HAP-1 (cell line): ENCODE data around the gene YDJC.
A peak's percentile ranks its signal among the peaks of the same experiment; 100 is the strongest.
"Not testable (repeated sequence)": the region's sequence is repeated elsewhere in the genome, so short reads cannot be mapped to it uniquely, and the experiment has no call there.

Experiments
- DNase-seq, 2 experiments: peaks; one replicate each; pipeline ENCODE4 v3.0.0-alpha.2; 2016 to 2020; ENCODE audit warnings: low spot score in 2 of 2
- H3K27me3 ChIP-seq: fragments of 250-450 bp; sonication (Bioruptor Pico); 2 replicates; pipeline ENCODE4 v1.5.1; 2020; ENCODE audit warnings: low read depth, mild to moderate bottlenecking, moderate library complexity
- H3K36me3 ChIP-seq: fragments of 250-450 bp; sonication (Bioruptor Pico); replicated peaks from 2 replicates; pipeline ENCODE4 v1.5.1; 2020; ENCODE audit warnings: mild to moderate bottlenecking
- H3K4me1 ChIP-seq: fragments of 250-450 bp; sonication (Bioruptor Pico); 2 replicates; pipeline ENCODE4 v1.5.1; 2020; ENCODE audit warnings: mild to moderate bottlenecking
- H3K4me3 ChIP-seq: fragments of 250-450 bp; sonication (Bioruptor Pico); 2 replicates; pipeline ENCODE4 v1.5.1; 2020; ENCODE audit warnings: mild to moderate bottlenecking, moderate library complexity
- H3K9me3 ChIP-seq: fragments of 250-450 bp; sonication (Bioruptor Pico); 2 replicates; pipeline ENCODE4 v1.5.1; 2020; ENCODE audit warnings: mild to moderate bottlenecking, moderate library complexity
- in situ Hi-C: fragments of 300-500 bp; cut with MboI; formaldehyde crosslinking; loops from 3 replicates; pipeline ENCODE4 v1.14.3; 2020; ENCODE audit warnings: low sequenced_read_pairs, inconsistent platforms, mixed read lengths

The YDJC gene

GRCh38 chr22:21661991-21662390 is 32.2 kb upstream of the YDJC start:
- in situ Hi-C loops = loop anchor here (10.0 kb wide), 1 partner anchor 647 kb away; the partner anchor contains the start of gene P2RX6
- no peak for DNase-seq

GRCh38 chr22:21660904-21661303 is 31.1 kb upstream of the YDJC start:
- Histone ChIP-seq H3K4me1 (peaks cover 10% of the 10 kb centered on the region), H3K27me3 (no peaks in the 10 kb centered on the region), H3K9me3 (no peaks in the 10 kb centered on the region), H3K4me3 (no peak overlapping the region), H3K36me3 (peaks cover 2% of the 10 kb centered on the region; the same call in 1 of the 2 replicates)
- in situ Hi-C loops = loop anchor here (10.0 kb wide), 1 partner anchor 646 kb away; the partner anchor contains the start of gene P2RX6
- DNase-seq = no peak

More at GRCh38 chr22:21661991-21662390, 32.2 kb upstream of the YDJC start:
- Histone ChIP-seq H3K9me3 (no peaks in the 10 kb centered on the region), H3K27me3 (no peaks in the 10 kb centered on the region), H3K4me1 (peaks cover 8% of the 10 kb centered on the region), H3K4me3 (no peak overlapping the region), H3K36me3 (peaks cover under 1% of the 10 kb centered on the region; the same call in 1 of the 2 replicates)

GRCh38 chr22:21659864-21660525 is 30.2 kb upstream of the YDJC start:
- in situ Hi-C loops = loop anchor here (5.0 to 10.0 kb wide), 2 partner anchors 58 to 645 kb away; partner anchors contain the start of gene P2RX6
- Histone ChIP-seq H3K4me3 (no peak overlapping the region), H3K4me1 (peaks cover 10% of the 10 kb centered on the region), H3K36me3 (peaks cover 6% of the 10 kb centered on the region), H3K27me3 (no peaks in the 10 kb centered on the region), H3K9me3 (no peaks in the 10 kb centered on the region)
- DNase-seq = no peak

GRCh38 chr22:21657360-21658032 is 27.7 kb upstream of the YDJC start:
- Histone ChIP-seq H3K27me3 (no peaks in the 10 kb centered on the region), H3K4me3 (peak overlapping the region; percentile 43), H3K9me3 (no peaks in the 10 kb centered on the region), H3K4me1 (peaks cover 16% of the 10 kb centered on the region), H3K36me3 (peaks cover 27% of the 10 kb centered on the region)
- in situ Hi-C loops = loop anchor here (5.0 kb wide), 1 partner anchor 55 kb away; no protein-coding TSS in a partner anchor
- peak; percentile 78 to 91 for DNase-seq

- in situ Hi-C loops = loop anchor here (5.0 kb wide), 1 partner anchor 55 kb away; no protein-coding TSS in a partner anchor
- peak overlapping the region; percentile 43 for H3K4me3 ChIP-seq
- DNase-seq = no peak
Observed at GRCh38 chr22:21657020-21657359, 27.2 kb upstream of the YDJC start.

GRCh38 chr22:21652547-21653545 is 23.0 kb upstream of the YDJC start:
- H3K9me3 ChIP-seq = no peaks in the 10 kb centered on the region
- in situ Hi-C loops = no loop called here
- peaks cover 40% of the 10 kb centered on the region for H3K36me3 ChIP-seq
- peak in 1 of 2 experiments; percentile 51 for DNase-seq
- H3K27me3 ChIP-seq = no peaks in the 10 kb centered on the region
- peaks cover 17% of the 10 kb centered on the region for H3K4me1 ChIP-seq
- peak overlapping the region; percentile 85 for H3K4me3 ChIP-seq

More at GRCh38 chr22:21657020-21657359, 27.2 kb upstream of the YDJC start:
- Histone ChIP-seq H3K4me1 (peaks cover 16% of the 10 kb centered on the region), H3K9me3 (no peaks in the 10 kb centered on the region), H3K27me3 (no peaks in the 10 kb centered on the region), H3K36me3 (peaks cover 27% of the 10 kb centered on the region)

- Histone ChIP-seq H3K4me1 (peaks cover 16% of the 10 kb centered on the region), H3K4me3 (peak overlapping the region; percentile 85), H3K36me3 (peaks cover 42% of the 10 kb centered on the region), H3K9me3 (no peaks in the 10 kb centered on the region), H3K27me3 (no peaks in the 10 kb centered on the region)
- peak; percentile 96 to 98 for DNase-seq
- in situ Hi-C loops = no loop called here
Observed at GRCh38 chr22:21652010-21652546, 22.3 kb upstream of the YDJC start.

GRCh38 chr22:21651521-21652009 is 21.7 kb upstream of the YDJC start:
- no peaks in the 10 kb centered on the region for H3K9me3 ChIP-seq
- in situ Hi-C loops = no loop called here
- H3K27me3 ChIP-seq = no peaks in the 10 kb centered on the region
- peaks cover 12% of the 10 kb centered on the region for H3K4me1 ChIP-seq
- peaks cover 45% of the 10 kb centered on the region for H3K36me3 ChIP-seq
- peak overlapping the region; percentile 85 for H3K4me3 ChIP-seq
- no peak for DNase-seq

GRCh38 chr22:21650823-21651520 is 21.1 kb upstream of the YDJC start:
- Histone ChIP-seq H3K9me3 (no peaks in the 10 kb centered on the region), H3K4me1 (peaks cover 14% of the 10 kb centered on the region), H3K36me3 (peaks cover 50% of the 10 kb centered on the region), H3K27me3 (no peaks in the 10 kb centered on the region), H3K4me3 (peak overlapping the region; percentile 85)
- no peak for DNase-seq
- in situ Hi-C loops = no loop called here

GRCh38 chr22:21650280-21650679 is 20.5 kb upstream of the YDJC start:
- H3K27me3 ChIP-seq = no peaks in the 10 kb centered on the region
- no peak for DNase-seq
- no peak overlapping the region for H3K4me3 ChIP-seq
- peaks cover 14% of the 10 kb centered on the region for H3K4me1 ChIP-seq
- H3K9me3 ChIP-seq = no peaks in the 10 kb centered on the region
- peaks cover 52% of the 10 kb centered on the region for H3K36me3 ChIP-seq
- in situ Hi-C loops = no loop called here

GRCh38 chr22:21646608-21647590 is 17.1 kb upstream of the YDJC start:
- peaks cover 47% of the 10 kb centered on the region for H3K36me3 ChIP-seq
- in situ Hi-C loops = no loop called here
- no peaks in the 10 kb centered on the region for H3K27me3 ChIP-seq
- H3K4me1 ChIP-seq = peaks cover 11% of the 10 kb centered on the region
- DNase-seq = peak; percentile 75 to 83
- no peak overlapping the region for H3K4me3 ChIP-seq
- H3K9me3 ChIP-seq = no peaks in the 10 kb centered on the region

- DNase-seq, H3K4me3 ChIP-seq, H3K9me3 ChIP-seq, in situ Hi-C loops, H3K27me3 ChIP-seq: not testable (repeated sequence)
- Histone ChIP-seq H3K4me1 (peaks cover 11% of the 10 kb centered on the region), H3K36me3 (peaks cover 44% of the 10 kb centered on the region)
Observed at GRCh38 chr22:21645513-21645912, 15.7 kb upstream of the YDJC start.
